Tibial nerve (tissue), 4 donors: ENCODE results near the gene DIP2A. TPM values are rescaled to one million over a fixed set of nuclear protein-coding genes. Genes with fewer than 3 reads are reported as not detected.

ENCODE experiments used
- DNase-seq, 2 donors: peaks; one replicate each; pipeline ENCODE4 v3.0.0-alpha.2; 2019; ENCODE audit warnings: low spot score in 2 of 2
- H3K27ac ChIP-seq, 4 donors: fragments of 200-600 bp; sonication (generic) in 3 of 4; one replicate each; pipeline ENCODE4 v1.5.1; 2017 to 2019; ENCODE audit warnings: mild to moderate bottlenecking in 1 of 4
- H3K27me3 ChIP-seq, 2 donors: fragments of 200-600 bp; sonication (generic) in 1 of 2; one replicate each; pipeline versions ENCODE4 v1.5.1 to v1.6.0; 2017 to 2019
- H3K36me3 ChIP-seq, 3 donors: fragments of 200-600 bp; sonication (generic); one replicate each; pipeline ENCODE4 v1.5.1; 2018 to 2019
- H3K4me1 ChIP-seq, 4 donors: fragments of 200-600 bp; sonication (generic) in 3 of 4; one replicate each; pipeline ENCODE4 v1.5.1; 2017 to 2019
- H3K4me3 ChIP-seq, 4 donors: fragments of 200-600 bp; sonication (generic) in 3 of 4; one replicate each; pipeline ENCODE4 v1.5.1; 2017 to 2019; ENCODE audit warnings: mild to moderate bottlenecking in 1 of 4, moderate library complexity in 1 of 4
- H3K9me3 ChIP-seq, 4 donors: fragments of 200-600 bp; sonication (generic) in 3 of 4; one replicate each; pipeline ENCODE4 v1.5.1; 2017 to 2019
- EP300 ChIP-seq, 2 donors: sonication (generic); formaldehyde crosslinking; IDR thresholded peaks; one replicate each; pipeline ENCODE4 v1.6.1; 2017; ENCODE audit warnings: antibody characterized with exemption in 2 of 2, mild to moderate bottlenecking in 1 of 2
- POLR2A ChIP-seq, 2 donors: fragments of 450-650 bp; IDR thresholded peaks; one replicate each; pipeline ENCODE4 v1.6.1; 2017; ENCODE audit warnings: antibody characterized with exemption in 2 of 2, mild to moderate bottlenecking in 2 of 2, moderate library complexity in 2 of 2
- WGBS, 2 donors: methylation state at CpG; one replicate each; pipeline ENCODE4 v1.1.5; 2018; 5-methylcytosine and 5-hydroxymethylcytosine counted together
- total RNA-seq, 4 donors: library from RNA; depleted of rRNA; stranded (reverse); fragments of >200 nt; gene quantifications; one replicate each; pipeline ENCODE4 v1.1.0, GENCODE V29; 2016
- TF ChIP-seq, protein P1 (sequence below), 5 experiments: fragments of 200-600 bp in 3 of 5; fragments of 450-650 bp in 2 of 5; sonication (generic) in 3 of 5; IDR thresholded peaks; one replicate each; pipeline ENCODE4 v1.5.1; 2016 to 2019; ENCODE audit warnings: antibody characterized with exemption in 5 of 5, mild to moderate bottlenecking in 3 of 5, moderate library complexity in 2 of 5

DIP2A gene
- total RNA-seq, 4 donors from 2014 or later = 55.5 to 67.2 (median 59.8) TPM

GRCh38 chr21:46542588-46543124 is 84.0 kb downstream of the DIP2A start:
- TF ChIP-seq, protein P1, sequence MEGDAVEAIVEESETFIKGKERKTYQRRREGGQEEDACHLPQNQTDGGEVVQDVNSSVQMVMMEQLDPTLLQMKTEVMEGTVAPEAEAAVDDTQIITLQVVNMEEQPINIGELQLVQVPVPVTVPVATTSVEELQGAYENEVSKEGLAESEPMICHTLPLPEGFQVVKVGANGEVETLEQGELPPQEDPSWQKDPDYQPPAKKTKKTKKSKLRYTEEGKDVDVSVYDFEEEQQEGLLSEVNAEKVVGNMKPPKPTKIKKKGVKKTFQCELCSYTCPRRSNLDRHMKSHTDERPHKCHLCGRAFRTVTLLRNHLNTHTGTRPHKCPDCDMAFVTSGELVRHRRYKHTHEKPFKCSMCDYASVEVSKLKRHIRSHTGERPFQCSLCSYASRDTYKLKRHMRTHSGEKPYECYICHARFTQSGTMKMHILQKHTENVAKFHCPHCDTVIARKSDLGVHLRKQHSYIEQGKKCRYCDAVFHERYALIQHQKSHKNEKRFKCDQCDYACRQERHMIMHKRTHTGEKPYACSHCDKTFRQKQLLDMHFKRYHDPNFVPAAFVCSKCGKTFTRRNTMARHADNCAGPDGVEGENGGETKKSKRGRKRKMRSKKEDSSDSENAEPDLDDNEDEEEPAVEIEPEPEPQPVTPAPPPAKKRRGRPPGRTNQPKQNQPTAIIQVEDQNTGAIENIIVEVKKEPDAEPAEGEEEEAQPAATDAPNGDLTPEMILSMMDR (IDR thresholded peaks at IDR 0.05) = no peak
- TF ChIP-seq POLR2A (IDR thresholded peaks at IDR 0.05) = no peak
- no peak for TF ChIP-seq EP300 (IDR thresholded peaks at IDR 0.05)
- peaks cover 2 to 98% (median 25%) of the 10 kb centered on the region in 3 donors for H3K36me3 ChIP-seq
- H3K27me3 ChIP-seq = no peaks in the 10 kb centered on the region
- 87 to 91% methylated on average over 3 to 6 of the region's 8 CpGs for WGBS, 2 donors
- no peaks in the 10 kb centered on the region for H3K9me3 ChIP-seq
- no peak overlapping the region for H3K4me3 ChIP-seq
- H3K27ac ChIP-seq = no peak overlapping the region
- H3K4me1 ChIP-seq = no peaks in the 10 kb centered on the region
- DNase-seq = no peak

DNA sequence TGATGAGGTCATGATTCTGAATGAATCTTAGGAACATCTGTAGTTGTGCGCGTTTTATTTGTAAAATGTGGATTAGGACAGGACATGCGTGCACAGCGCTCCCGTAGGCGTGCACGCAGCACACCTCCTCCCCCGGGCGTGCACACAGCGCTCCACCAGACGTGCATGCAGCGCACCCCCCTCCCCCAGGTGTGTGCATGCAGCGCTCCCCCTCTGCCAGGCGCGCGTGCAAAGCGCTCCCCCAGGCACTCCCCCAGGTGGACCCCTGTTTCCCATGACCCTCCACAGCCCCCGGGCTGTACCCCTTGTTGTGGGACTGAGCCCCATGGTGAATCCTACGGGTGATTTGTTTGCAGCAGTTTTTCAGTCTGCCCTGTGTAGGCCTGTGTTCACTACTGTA is 84.6 kb downstream of the DIP2A start:
- no peak for DNase-seq
- no peaks in the 10 kb centered on the region for H3K4me1 ChIP-seq
- no peak overlapping the region for H3K27ac ChIP-seq
- H3K9me3 ChIP-seq = no peaks in the 10 kb centered on the region
- H3K4me3 ChIP-seq = no peak overlapping the region
- H3K36me3 ChIP-seq = peaks cover 2 to 98% (median 24%) of the 10 kb centered on the region in 3 donors
- TF ChIP-seq EP300 (IDR thresholded peaks at IDR 0.05) (no peak), POLR2A (IDR thresholded peaks at IDR 0.05) (no peak)
- TF ChIP-seq, protein P1 (IDR thresholded peaks at IDR 0.05) = no peak
- no peaks in the 10 kb centered on the region for H3K27me3 ChIP-seq
- WGBS, 2 donors = 78 to 94% methylated on average over 19 of the region's 19 CpGs

- TF ChIP-seq, protein P1 (IDR thresholded peaks at IDR 0.05) = no peak
- TF ChIP-seq EP300 (IDR thresholded peaks at IDR 0.05) = no peak
- no peak for TF ChIP-seq POLR2A (IDR thresholded peaks at IDR 0.05)
- Histone ChIP-seq H3K36me3 (peaks cover 0 to 98% (median 17%) of the 10 kb centered on the region in 3 donors), H3K4me1 (no peaks in the 10 kb centered on the region), H3K9me3 (no peaks in the 10 kb centered on the region), H3K27ac (no peak overlapping the region), H3K4me3 (no peak overlapping the region), H3K27me3 (no peaks in the 10 kb centered on the region)
- 81 to 92% methylated on average over 8 of the region's 8 CpGs for WGBS, 2 donors
- no peak for DNase-seq
Measured at GRCh38 chr21:46544003-46544402, 85.3 kb downstream of the DIP2A start.

DNA sequence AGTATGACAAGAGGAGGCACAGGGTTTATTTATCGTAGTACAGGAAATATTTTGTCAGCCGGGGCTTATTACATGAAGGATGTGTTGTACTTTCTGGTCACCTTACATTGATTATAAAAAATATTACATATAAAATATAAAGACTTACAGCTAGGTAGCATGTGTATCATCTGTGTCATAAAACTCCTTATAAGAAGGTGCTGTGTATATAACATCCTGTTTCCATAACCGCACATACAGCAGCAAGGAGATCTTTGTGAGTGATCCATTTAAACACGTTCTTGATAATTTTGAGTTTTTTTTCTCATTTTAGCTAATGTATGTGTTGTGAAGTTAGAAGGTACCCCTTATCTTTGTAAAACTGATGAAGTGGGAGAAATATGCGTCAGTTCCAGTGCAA is 86.1 kb downstream of the DIP2A start:
- 86 to 88% methylated on average over 5 of the region's 5 CpGs for WGBS, 2 donors

DNA sequence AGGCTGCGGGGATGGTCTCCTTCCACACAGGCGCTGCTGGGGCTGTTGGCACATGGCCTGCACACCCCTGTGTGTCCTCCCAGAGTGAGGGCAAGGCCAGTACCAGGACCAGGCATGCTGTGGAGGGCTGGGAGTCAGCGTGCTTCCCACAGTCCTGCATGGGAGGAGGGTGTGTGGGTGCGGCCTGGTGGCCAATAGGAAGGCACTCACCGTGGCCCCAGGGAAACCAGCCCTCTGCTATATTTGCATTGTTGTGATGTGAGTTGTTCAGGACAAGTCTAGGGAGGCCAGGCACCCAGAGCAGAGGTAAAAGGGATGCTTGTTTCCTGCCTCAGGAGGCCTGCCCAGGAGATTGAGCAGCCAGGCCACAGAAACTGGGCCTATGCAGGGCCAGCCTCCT is 86.7 kb downstream of the DIP2A start:
- Histone ChIP-seq H3K9me3 (no peaks in the 10 kb centered on the region), H3K27ac (no peak overlapping the region), H3K27me3 (no peaks in the 10 kb centered on the region), H3K4me3 (no peak overlapping the region), H3K4me1 (no peaks in the 10 kb centered on the region), H3K36me3 (peaks cover 0 to 97% (median 11%) of the 10 kb centered on the region in 3 donors)
- TF ChIP-seq POLR2A (IDR thresholded peaks at IDR 0.05) = no peak
- TF ChIP-seq, protein P1 (IDR thresholded peaks at IDR 0.05) = no peak
- TF ChIP-seq EP300 (IDR thresholded peaks at IDR 0.05) = no peak
- no peak for DNase-seq
- WGBS, 2 donors = 89 to 96% methylated on average over 4 of the region's 5 CpGs

More for the DNA sequence above, 86.1 kb downstream of the DIP2A start:
- H3K27me3 ChIP-seq = no peaks in the 10 kb centered on the region
- no peak for TF ChIP-seq EP300 (IDR thresholded peaks at IDR 0.05)
- TF ChIP-seq POLR2A (IDR thresholded peaks at IDR 0.05) = no peak
- TF ChIP-seq, protein P1 (IDR thresholded peaks at IDR 0.05) = no peak
- H3K36me3 ChIP-seq = peaks cover 0 to 97% (median 11%) of the 10 kb centered on the region in 3 donors
- no peaks in the 10 kb centered on the region for H3K9me3 ChIP-seq
- no peak overlapping the region for H3K4me3 ChIP-seq
- H3K27ac ChIP-seq = no peak overlapping the region
- DNase-seq = no peak
- H3K4me1 ChIP-seq = no peaks in the 10 kb centered on the region
